Bronchial epithelial cell (primary cell): ENCODE data around the gene MLPH. TPM values are rescaled to one million over a fixed set of nuclear protein-coding genes. Genes with fewer than 3 reads are reported as not detected.
A peak's percentile ranks its signal among the peaks of the same experiment; 100 is the strongest.

ENCODE experiments used
- DNase-seq: peaks from one replicate; pipeline ENCODE4 v3.0.0-alpha.2; 2010; ENCODE audit warnings: low read depth
- FAIRE-seq: peaks from 2 replicates; lab custom pipeline; 2011; peaks lifted over from hg19 to GRCh38; lab: Jason Lieb, UNC
- H3K27me3 ChIP-seq: 2 replicates; pipeline ENCODE4 v1.5.1; 2011; ENCODE audit warnings: low read length; ENCODE audit not compliant: control insufficient read depth, insufficient read depth
- H3K36me3 ChIP-seq: 2 replicates; pipeline ENCODE4 v1.5.1; 2011; ENCODE audit warnings: low read length; ENCODE audit not compliant: control insufficient read depth, insufficient read depth
- H3K4me3 ChIP-seq: 2 replicates; pipeline ENCODE4 v1.5.1; 2011; ENCODE audit warnings: mild to moderate bottlenecking, low read depth, low read length, control low read depth
- CTCF ChIP-seq: IDR thresholded peaks from 2 replicates; pipeline ENCODE4 v1.5.1; 2011; ENCODE audit warnings: mild to moderate bottlenecking, moderate library complexity, low read length, control low read depth, inconsistent platforms; ENCODE audit not compliant: insufficient read depth, severe bottlenecking
- total RNA-seq: library from RNA; depleted of rRNA; stranded (reverse); fragments of >200 nt; gene quantifications from 2 replicates; pipeline ENCODE4 v1.2.1, GENCODE V29; 2014

The MLPH gene
- total RNA-seq, 1 donor from 2014 or later: 6.6 TPM

DNA sequence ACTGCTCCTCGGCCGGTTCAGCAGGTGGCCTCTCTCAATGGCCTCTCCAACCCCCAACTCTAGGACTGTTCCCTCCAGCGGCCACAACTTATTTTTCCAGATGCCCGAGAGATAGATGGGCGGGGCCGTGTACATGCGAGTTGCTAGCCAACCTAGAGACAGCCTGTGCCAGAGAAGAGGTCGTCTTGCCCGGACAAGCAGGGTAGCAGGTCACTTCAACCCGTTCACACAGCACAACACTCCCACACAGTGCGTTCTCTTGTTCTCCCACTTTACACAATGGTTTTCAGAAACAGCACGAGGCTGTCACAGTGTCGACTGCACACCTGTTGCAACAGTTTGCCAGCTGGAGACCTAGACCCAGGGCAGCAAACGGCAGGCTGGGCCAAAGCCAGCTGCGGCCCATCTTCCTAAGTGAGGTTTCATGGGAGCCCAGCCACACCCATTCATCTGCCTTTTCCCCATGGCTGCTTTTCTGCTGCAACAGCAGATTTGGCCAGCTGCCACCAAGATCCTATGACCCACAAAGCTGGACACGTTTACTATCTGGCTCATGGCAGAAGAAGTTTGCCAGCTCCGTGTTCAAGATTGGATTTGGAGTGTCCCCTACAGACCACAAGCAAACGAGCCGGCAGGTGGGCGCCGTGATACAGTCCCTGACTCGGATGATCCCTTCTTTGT lies 72.0 kb downstream of the MLPH start:
- H3K27me3 ChIP-seq: no peaks in the 10 kb centered on the region
- DNase-seq (peak; percentile 63), FAIRE-seq (peak; percentile 43)
- no peaks in the 10 kb centered on the region for H3K36me3 ChIP-seq
- no peak for TF ChIP-seq CTCF
- H3K4me3 ChIP-seq: no peak overlapping the region

DNA sequence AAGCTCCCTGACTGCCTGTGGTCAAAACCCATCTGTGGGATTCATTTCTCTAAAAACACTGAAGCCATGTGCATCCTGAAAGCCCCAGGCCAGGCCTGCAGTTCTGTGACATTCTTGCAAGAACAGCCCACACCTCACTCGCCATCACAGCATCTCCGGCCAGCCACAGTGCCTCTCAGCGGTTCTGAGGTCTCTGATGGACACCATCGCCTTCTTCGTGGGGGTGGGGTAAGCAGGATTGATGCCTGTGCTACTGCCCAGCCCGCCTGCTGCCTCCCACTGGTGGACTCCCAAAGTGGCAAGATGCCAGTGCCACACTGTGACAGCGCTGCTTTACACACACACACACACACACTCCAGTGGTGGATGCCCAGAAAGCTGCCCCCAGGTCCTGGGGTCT lies 74.2 kb downstream of the MLPH start:
- H3K27me3 ChIP-seq: no peaks in the 10 kb centered on the region
- no peaks in the 10 kb centered on the region for H3K36me3 ChIP-seq
- FAIRE-seq (no peak), DNase-seq (no peak)
- no peak overlapping the region for H3K4me3 ChIP-seq
- no peak for TF ChIP-seq CTCF

GRCh38 chr2:237563816-237564215 lies 76.8 kb downstream of the MLPH start:
- Histone ChIP-seq H3K4me3 (no peak overlapping the region), H3K36me3 (no peaks in the 10 kb centered on the region), H3K27me3 (no peaks in the 10 kb centered on the region)
- FAIRE-seq: no peak
- TF ChIP-seq CTCF: no peak
- peak; percentile 4 for DNase-seq

- no peak overlapping the region for H3K4me3 ChIP-seq
- FAIRE-seq (no peak), DNase-seq (no peak)
- no peaks in the 10 kb centered on the region for H3K36me3 ChIP-seq
- H3K27me3 ChIP-seq: no peaks in the 10 kb centered on the region
- TF ChIP-seq CTCF: no peak
Observed at GRCh38 chr2:237564526-237565131, 77.6 kb downstream of the MLPH start.

DNA sequence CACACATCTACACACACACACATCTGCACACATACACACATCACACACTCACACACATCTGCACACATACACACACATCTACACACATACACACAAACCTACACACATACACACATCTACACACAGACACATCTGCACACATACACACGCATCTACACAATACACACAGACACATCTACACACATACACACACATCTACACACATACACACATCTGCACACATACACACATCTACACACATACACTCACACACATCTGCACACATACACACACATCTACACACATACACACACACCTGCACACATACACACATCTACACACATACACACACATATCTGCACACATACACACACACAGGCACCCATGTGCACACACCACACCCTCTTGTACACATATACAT lies 78.9 kb downstream of the MLPH start:
- TF ChIP-seq CTCF: no peak
- no peaks in the 10 kb centered on the region for H3K36me3 ChIP-seq
- no peaks in the 10 kb centered on the region for H3K27me3 ChIP-seq
- DNase-seq (no peak), FAIRE-seq (peak; percentile 100)
- no peak overlapping the region for H3K4me3 ChIP-seq
